Measurements from ENCODE around the gene HLA-DQB1. TPM values are rescaled to one million over a fixed set of nuclear protein-coding genes. Genes with fewer than 3 reads are reported as not detected.
"Not testable (repeated sequence)": the region's sequence is repeated elsewhere in the genome, so short reads cannot be mapped to it uniquely, and the experiment has no call there.

HLA-DQB1 gene
- total RNA-seq: 10 to 100 TPM in 3 of 4 donors, 1 to 10 TPM in 1; 5.7 to 15.0 (median 14.8) TPM
- polyA plus RNA-seq: 19.8 TPM
- long read RNA-seq, donor 1, transcript HLA-DQB1-205 (5 exons, 1,642 nt): major isoform, 9 of 15 reads
- long read RNA-seq, donor 1, partial matches to known transcripts: 2 of 15 reads
- long read RNA-seq, donor 1, other reads (novel, unspliced or antisense): 4 of 15 reads
- long read RNA-seq, donor 2, partial matches to known transcripts: 2 of 4 reads
- long read RNA-seq, donor 2, other reads (novel, unspliced or antisense): 0 of 4 reads
- long read RNA-seq, donor 3, transcript HLA-DQB1-205 (5 exons, 1,642 nt): major isoform, 10 of 12 reads
- long read RNA-seq, donor 3, partial matches to known transcripts: 0 of 12 reads
- long read RNA-seq, donor 3, other reads (novel, unspliced or antisense): 2 of 12 reads
- long read RNA-seq, donor 4, partial matches to known transcripts: 1 of 9 reads
- long read RNA-seq, donor 4, other reads (novel, unspliced or antisense): 2 of 9 reads

- intact Hi-C loops (cut with DNase I): no loop called here
- Histone ChIP-seq H3K4me3 (ENCODE audit: low read length) (peak within 1 kb of the TSS; percentile 43), H3K9me3 (ENCODE audit: control insufficient read depth, low read length) (no peaks in the 10 kb centered on the region), H3K27me3 (ENCODE audit: control insufficient read depth, insufficient read depth) (no peaks in the 10 kb centered on the region), H3K27ac (ENCODE audit: low read length) (peak within 1 kb of the TSS; percentile 62), H3K4me1 (ENCODE audit: control insufficient read depth, insufficient read depth, low read length) (no peaks in the 10 kb centered on the region)
- WGBS: 18% methylated on average over 16 of the region's 16 CpGs
- ATAC-seq (peak; percentile 87 to 91), DNase-seq (peak in 1 of 3 donors; percentile 45)
These were observed at the start of gene HLA-DQB1 for GRCh38 chr6:32666420-32667300. Gene HLA-DQB1 (minus strand): TSS chr6:32666657. CDS start chr6:32666607, 50 bp downstream.

GRCh38 chr6:32713241-32713640 lies 46.8 kb upstream of the HLA-DQB1 start:
- Histone ChIP-seq H3K4me1 (ENCODE audit: control insufficient read depth, insufficient read depth, low read length) (no peaks in the 10 kb centered on the region), H3K4me3 (ENCODE audit: low read length) (no peak overlapping the region), H3K27ac (ENCODE audit: low read length) (no peak overlapping the region), H3K27me3 (ENCODE audit: control insufficient read depth, insufficient read depth) (no peaks in the 10 kb centered on the region), H3K9me3 (ENCODE audit: control insufficient read depth, low read length) (no peaks in the 10 kb centered on the region)
- ATAC-seq (no peak), DNase-seq (no peak)
- intact Hi-C loops (cut with DNase I): no loop called here

GRCh38 chr6:32709625-32710024 lies 43.2 kb upstream of the HLA-DQB1 start:
- Histone ChIP-seq H3K9me3 (ENCODE audit: control insufficient read depth, low read length) (no peaks in the 10 kb centered on the region), H3K4me1 (ENCODE audit: control insufficient read depth, insufficient read depth, low read length) (no peaks in the 10 kb centered on the region), H3K27ac (ENCODE audit: low read length) (no peak overlapping the region), H3K4me3 (ENCODE audit: low read length) (no peak overlapping the region), H3K27me3 (ENCODE audit: control insufficient read depth, insufficient read depth) (no peaks in the 10 kb centered on the region)
- no peak for DNase-seq
- no peak for ATAC-seq
- intact Hi-C loops (cut with DNase I): loop anchor here in 1 of 4 donors (10.0 kb wide), 1 partner anchor 295 kb away; no protein-coding TSS in a partner anchor

- not testable (repeated sequence) for H3K4me1 ChIP-seq (ENCODE audit: control insufficient read depth, insufficient read depth, low read length); DNase-seq; H3K9me3 ChIP-seq (ENCODE audit: control insufficient read depth, low read length); ATAC-seq; H3K27ac ChIP-seq (ENCODE audit: low read length); H3K4me3 ChIP-seq (ENCODE audit: low read length); H3K27me3 ChIP-seq (ENCODE audit: control insufficient read depth, insufficient read depth)
- WGBS: 85% methylated on average over 3 of the region's 3 CpGs
- intact Hi-C loops (cut with DNase I): loop anchor here in 1 of 4 donors (10.0 kb wide), 1 partner anchor 290 kb away; no protein-coding TSS in a partner anchor
These were observed 38.7 kb upstream of the HLA-DQB1 start for GRCh38 chr6:32705164-32705563.

GRCh38 chr6:32703347-32703746 lies 36.9 kb upstream of the HLA-DQB1 start:
- no peaks in the 10 kb centered on the region for H3K9me3 ChIP-seq (ENCODE audit: control insufficient read depth, low read length)
- WGBS: 46% methylated on average over 4 of the region's 4 CpGs
- intact Hi-C loops (cut with DNase I): loop anchor here in 3 of 4 donors (5.0 to 10.0 kb wide), 3 partner anchors 271 to 291 kb away; no protein-coding TSS in a partner anchor
- H3K4me1 ChIP-seq (ENCODE audit: control insufficient read depth, insufficient read depth, low read length): no peaks in the 10 kb centered on the region
- H3K27me3 ChIP-seq (ENCODE audit: control insufficient read depth, insufficient read depth): no peaks in the 10 kb centered on the region
- H3K4me3 ChIP-seq (ENCODE audit: low read length): no peak overlapping the region
- H3K27ac ChIP-seq (ENCODE audit: low read length): no peak overlapping the region
- ATAC-seq: no peak
- DNase-seq: no peak

GRCh38 chr6:32700391-32701040 lies 34.1 kb upstream of the HLA-DQB1 start:
- H3K9me3 ChIP-seq (ENCODE audit: control insufficient read depth, low read length): no peaks in the 10 kb centered on the region
- H3K27ac ChIP-seq (ENCODE audit: low read length): no peak overlapping the region
- no peaks in the 10 kb centered on the region for H3K27me3 ChIP-seq (ENCODE audit: control insufficient read depth, insufficient read depth)
- intact Hi-C loops (cut with DNase I): loop anchor here in 3 of 4 donors (5.0 to 10.0 kb wide), 3 partner anchors 268 to 288 kb away; no protein-coding TSS in a partner anchor
- ATAC-seq (peak; percentile 74 to 75), DNase-seq (no peak)
- WGBS: 20% methylated on average over 6 of the region's 6 CpGs
- H3K4me1 ChIP-seq (ENCODE audit: control insufficient read depth, insufficient read depth, low read length): no peaks in the 10 kb centered on the region
- H3K4me3 ChIP-seq (ENCODE audit: low read length): no peak overlapping the region

GRCh38 chr6:32697031-32697430 lies 30.6 kb upstream of the HLA-DQB1 start:
- Histone ChIP-seq H3K4me1 (ENCODE audit: control insufficient read depth, insufficient read depth, low read length) (no peaks in the 10 kb centered on the region), H3K9me3 (ENCODE audit: control insufficient read depth, low read length) (no peaks in the 10 kb centered on the region), H3K4me3 (ENCODE audit: low read length) (no peak overlapping the region), H3K27ac (ENCODE audit: low read length) (no peak overlapping the region), H3K27me3 (ENCODE audit: control insufficient read depth, insufficient read depth) (no peaks in the 10 kb centered on the region)
- WGBS: 85% methylated on average over 1 of the region's 1 CpG
- intact Hi-C loops (cut with DNase I): loop anchor here in 2 of 4 donors (5.0 kb wide), 1 partner anchor 265 kb away; no protein-coding TSS in a partner anchor
- ATAC-seq: no peak
- DNase-seq: no peak

- Histone ChIP-seq H3K4me3 (ENCODE audit: low read length) (no peak overlapping the region), H3K27me3 (ENCODE audit: control insufficient read depth, insufficient read depth) (no peaks in the 10 kb centered on the region), H3K27ac (ENCODE audit: low read length) (no peak overlapping the region), H3K4me1 (ENCODE audit: control insufficient read depth, insufficient read depth, low read length) (no peaks in the 10 kb centered on the region), H3K9me3 (ENCODE audit: control insufficient read depth, low read length) (no peaks in the 10 kb centered on the region)
- 2% methylated on average over 1 of the region's 1 CpG for WGBS
- DNase-seq (peak in 2 of 3 donors; percentile 33 to 41), ATAC-seq (no peak)
- intact Hi-C loops (cut with DNase I): no loop called here
These were observed 25.6 kb upstream of the HLA-DQB1 start for GRCh38 chr6:32692019-32692418.

- no peak overlapping the region for H3K4me3 ChIP-seq (ENCODE audit: low read length)
- no peaks in the 10 kb centered on the region for H3K9me3 ChIP-seq (ENCODE audit: control insufficient read depth, low read length)
- intact Hi-C loops (cut with DNase I): no loop called here
- ATAC-seq: no peak
- WGBS: 64% methylated on average over 5 of the region's 5 CpGs
- no peak for DNase-seq
- H3K27me3 ChIP-seq (ENCODE audit: control insufficient read depth, insufficient read depth): no peaks in the 10 kb centered on the region
- no peaks in the 10 kb centered on the region for H3K4me1 ChIP-seq (ENCODE audit: control insufficient read depth, insufficient read depth, low read length)
- H3K27ac ChIP-seq (ENCODE audit: low read length): no peak overlapping the region
These were observed 23.4 kb upstream of the HLA-DQB1 start for GRCh38 chr6:32689531-32690501.

- no peaks in the 10 kb centered on the region for H3K4me1 ChIP-seq (ENCODE audit: control insufficient read depth, insufficient read depth, low read length)
- H3K27me3 ChIP-seq (ENCODE audit: control insufficient read depth, insufficient read depth): no peaks in the 10 kb centered on the region
- ATAC-seq (no peak), DNase-seq (no peak)
- intact Hi-C loops (cut with DNase I): no loop called here
- no peak overlapping the region for H3K4me3 ChIP-seq (ENCODE audit: low read length)
- no peaks in the 10 kb centered on the region for H3K9me3 ChIP-seq (ENCODE audit: control insufficient read depth, low read length)
- no peak overlapping the region for H3K27ac ChIP-seq (ENCODE audit: low read length)
- whole genome bisulfite sequencing: 28% methylated on average over 1 of the region's 1 CpG
These were observed 19.1 kb upstream of the HLA-DQB1 start for GRCh38 chr6:32685603-32686002.

All from right cardiac atrium (tissue), 5 donors.